ENCODE results near the gene MYH9. TPM values are rescaled to one million over a fixed set of nuclear protein-coding genes. Genes with fewer than 3 reads are reported as not detected.
"Not testable (repeated sequence)": the region's sequence is repeated elsewhere in the genome, so short reads cannot be mapped to it uniquely, and the experiment has no call there.

The MYH9 gene
- polyA plus RNA-seq, 3 donors: 250 to 336 (median 293) TPM

GRCh38 chr22:36252754-36253522 lies 134.8 kb downstream of the MYH9 start, which contains the start of gene APOL1:
Gene APOL1 (plus strand): TSS chr22:36253133. CDS start chr22:36254956, 1,823 bp downstream.
- no peak for DNase-seq

GRCh38 chr22:36251979-36252608 lies 135.7 kb downstream of the MYH9 start:
- not testable (repeated sequence) for DNase-seq

GRCh38 chr22:36250292-36250960 lies 137.3 kb downstream of the MYH9 start:
- DNase-seq: not testable (repeated sequence)

GRCh38 chr22:36249160-36249559 lies 138.6 kb downstream of the MYH9 start:
- no peak for DNase-seq

GRCh38 chr22:36247955-36248354 lies 139.8 kb downstream of the MYH9 start:
- no peak for DNase-seq

- DNase-seq: no peak
Measured at GRCh38 chr22:36246718-36247117, 141.0 kb downstream of the MYH9 start.

GRCh38 chr22:36245805-36246356 lies 141.9 kb downstream of the MYH9 start:
- DNase-seq: no peak

- no peak for DNase-seq
Measured at GRCh38 chr22:36244522-36245391, 143.0 kb downstream of the MYH9 start.

- no peak for DNase-seq
Measured at GRCh38 chr22:36243986-36244385, 143.8 kb downstream of the MYH9 start.

- peak; percentile 89 for DNase-seq
Measured at GRCh38 chr22:36239401-36240171, 148.2 kb downstream of the MYH9 start, which contains the start of gene APOL2. Gene APOL2 (minus strand): TSS chr22:36239527. CDS start chr22:36233162, 6,365 bp downstream.

GRCh38 chr22:36239150-36239400 lies 148.7 kb downstream of the MYH9 start:
- no peak for DNase-seq

- DNase-seq: no peak
Measured at GRCh38 chr22:36238373-36239149, 149.2 kb downstream of the MYH9 start.

- no peak for DNase-seq
Measured at GRCh38 chr22:36237462-36238372, 150.1 kb downstream of the MYH9 start.

GRCh38 chr22:36236388-36237319 lies 151.1 kb downstream of the MYH9 start:
- DNase-seq: no peak

GRCh38 chr22:36235585-36235984 lies 152.2 kb downstream of the MYH9 start:
- no peak for DNase-seq

GRCh38 chr22:36234919-36235318 lies 152.8 kb downstream of the MYH9 start:
- no peak for DNase-seq

GRCh38 chr22:36234213-36234612 lies 153.6 kb downstream of the MYH9 start:
- no peak for DNase-seq

- no peak for DNase-seq
Measured at GRCh38 chr22:36233796-36234195, 154.0 kb downstream of the MYH9 start.
